Spleen (tissue), 11 donors: ENCODE data around the gene VTI1A. TPM values are rescaled to one million over a fixed set of nuclear protein-coding genes. Genes with fewer than 3 reads are reported as not detected.
A peak's percentile ranks its signal among the peaks of the same experiment; 100 is the strongest.

Experiments
- DNase-seq: peaks from one replicate; pipeline ENCODE4 v3.0.0-alpha.2; 2020
- H3K27ac ChIP-seq, 8 donors: fragments of 200-600 bp; sonication (generic) in 7 of 8; 1 replicate in 4 of 8; 2 replicates in 4 of 8; pipeline versions ENCODE4 v1.5.0 to v1.8.0; 2016 to 2021; ENCODE audit warnings: inconsistent platforms in 4 of 8, mild to moderate bottlenecking in 4 of 8, moderate library complexity in 1 of 8
- H3K27me3 ChIP-seq, 7 donors: fragments of 200-600 bp; sonication (generic) in 6 of 7; replicated peaks in 1 of 7; 1 replicate in 4 of 7; 2 replicates in 3 of 7; pipeline versions ENCODE4 v1.5.0 to v1.8.0; 2016 to 2021; ENCODE audit warnings: inconsistent platforms in 3 of 7, mild to moderate bottlenecking in 1 of 7
- H3K36me3 ChIP-seq, 6 donors: fragments of 200-600 bp; sonication (generic) in 5 of 6; 1 replicate in 4 of 6; 2 replicates in 2 of 6; pipeline versions ENCODE4 v1.5.0 to v1.8.0; 2016 to 2021; ENCODE audit warnings: inconsistent platforms in 2 of 6
- H3K4me1 ChIP-seq, 6 donors: fragments of 200-600 bp; sonication (generic) in 5 of 6; 1 replicate in 3 of 6; 2 replicates in 3 of 6; pipeline versions ENCODE4 v1.5.0 to v1.8.0; 2016 to 2021; ENCODE audit warnings: inconsistent platforms in 3 of 6
- H3K4me3 ChIP-seq, 8 donors: fragments of 200-600 bp; sonication (generic) in 7 of 8; 1 replicate in 4 of 8; 2 replicates in 4 of 8; pipeline versions ENCODE4 v1.5.0 to v1.8.0; 2016 to 2021; ENCODE audit warnings: inconsistent platforms in 4 of 8, mild to moderate bottlenecking in 4 of 8, moderate library complexity in 2 of 8
- H3K9me3 ChIP-seq, 8 donors: fragments of 200-600 bp; sonication (generic) in 7 of 8; 1 replicate in 4 of 8; 2 replicates in 4 of 8; pipeline versions ENCODE4 v1.5.0 to v1.8.0; 2016 to 2021; ENCODE audit warnings: inconsistent platforms in 4 of 8
- POLR2A ChIP-seq, 3 donors: fragments of 450-650 bp; IDR thresholded peaks; one replicate each; pipeline ENCODE4 v1.5.1; 2017; ENCODE audit warnings: antibody characterized with exemption in 3 of 3, mild to moderate bottlenecking in 1 of 3
- POLR2AphosphoS5 ChIP-seq, 3 donors: sonication (generic); formaldehyde crosslinking; IDR thresholded peaks; one replicate each; pipeline ENCODE4 v1.5.1; 2017; ENCODE audit warnings: antibody characterized with exemption in 3 of 3
- WGBS, 5 donors: extraction: QIAGEN DNeasy Blood & Tissue Kit in 3 of 5; methylation state at CpG; one replicate each; pipeline versions ENCODE4 v1.1.5 to v1.1.7; 2013 to 2018; 5-methylcytosine and 5-hydroxymethylcytosine counted together
- intact Hi-C: fragments of 100-400 bp; cut with DNase I; formaldehyde crosslinking; loops from one replicate; pipeline ENCODE4 v1.15.0; 2023; ENCODE audit warnings: low total_unique reads
- polyA plus RNA-seq, 3 donors: library from polyadenylated mRNA; stranded (reverse); fragments of 200-250 nt; gene quantifications; one replicate each; pipeline ENCODE4 v1.2.1, GENCODE V29; 2013
- total RNA-seq, 7 donors: library from RNA; depleted of rRNA in 3 of 7; stranded (reverse); fragments of >200 nt in 3 of 7; fragmentation: NEBNext Ultra II Directional in 4 of 7; extraction: Animal tissue kit (Norgen Biotek cat#: 25700) in 4 of 7; gene quantifications; one replicate each; pipeline versions ENCODE4 v1.1.0 to v1.2.1, GENCODE V29; 2016 to 2021
- TF ChIP-seq, protein P1 (sequence below), 11 experiments: fragments of 200-600 bp in 7 of 11; fragments of 450-650 bp in 4 of 11; sonication (generic) in 4 of 11; IDR thresholded peaks in 8 of 11; conservative IDR thresholded peaks in 3 of 11; 1 replicate in 7 of 11; 2 replicates in 4 of 11; pipeline versions ENCODE4 v1.4.0 to v1.8.0; 2016 to 2021; ENCODE audit warnings: antibody characterized with exemption in 11 of 11, inconsistent platforms in 4 of 11, mild to moderate bottlenecking in 1 of 11
- donor health status: healthy with polysubstance abuse.
- donor health status: DM: no; HTN: no; CAD: no; lungs with moderate emphysema.
- donor health status: DM: no; HTN: no; CAD: no.
- donor health status: Bipolar disorder and iron deficiency.
- donor health status: healthy.
- donor health status: DM: no; HTN: no; CAD: no.
- donor health status: DM: yes; HTN: yes; CAD: no.

VTI1A gene
- total and polyA plus RNA-seq, 10 donors = 7.8 to 129 (median 56.2) TPM

DNA sequence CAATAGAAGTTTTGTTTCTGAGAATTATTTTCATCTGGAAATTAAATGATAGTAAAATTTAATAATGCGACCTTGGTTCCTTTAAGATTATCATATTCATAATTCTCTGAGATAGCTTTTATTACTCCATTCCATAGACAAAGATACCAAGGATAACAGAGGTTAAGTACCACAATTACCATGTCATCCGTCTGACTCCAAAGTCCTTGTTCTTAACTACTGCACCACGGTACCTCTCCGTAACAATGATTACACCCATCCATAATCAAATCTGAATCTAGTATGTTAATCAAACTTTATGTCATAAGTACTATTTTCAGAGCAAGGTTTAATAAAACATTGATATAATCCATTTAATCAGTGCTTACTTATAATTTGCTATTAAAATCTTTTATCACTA lies 8.7 kb upstream of the VTI1A start:
- Histone ChIP-seq H3K27me3 (no peaks in the 10 kb centered on the region), H3K36me3 (peaks cover 0 to 100% (median 76%) of the 10 kb centered on the region in 6 donors), H3K4me3 (no peak overlapping the region), H3K4me1 (peaks cover 0 to 14% (median 4%) of the 10 kb centered on the region in 6 donors), H3K27ac (no peak overlapping the region), H3K9me3 (no peaks in the 10 kb centered on the region)
- 92 to 99% (median 96%) methylated on average over 4 of the region's 4 CpGs for WGBS, 5 donors
- intact Hi-C loops = loop anchor here (10.0 kb wide), 1 partner anchor 114 kb away; no protein-coding TSS in a partner anchor
- TF ChIP-seq POLR2AphosphoS5 (IDR thresholded peaks at IDR 0.05) (no peak), POLR2A (IDR thresholded peaks at IDR 0.05) (no peak)
- TF ChIP-seq, protein P1, sequence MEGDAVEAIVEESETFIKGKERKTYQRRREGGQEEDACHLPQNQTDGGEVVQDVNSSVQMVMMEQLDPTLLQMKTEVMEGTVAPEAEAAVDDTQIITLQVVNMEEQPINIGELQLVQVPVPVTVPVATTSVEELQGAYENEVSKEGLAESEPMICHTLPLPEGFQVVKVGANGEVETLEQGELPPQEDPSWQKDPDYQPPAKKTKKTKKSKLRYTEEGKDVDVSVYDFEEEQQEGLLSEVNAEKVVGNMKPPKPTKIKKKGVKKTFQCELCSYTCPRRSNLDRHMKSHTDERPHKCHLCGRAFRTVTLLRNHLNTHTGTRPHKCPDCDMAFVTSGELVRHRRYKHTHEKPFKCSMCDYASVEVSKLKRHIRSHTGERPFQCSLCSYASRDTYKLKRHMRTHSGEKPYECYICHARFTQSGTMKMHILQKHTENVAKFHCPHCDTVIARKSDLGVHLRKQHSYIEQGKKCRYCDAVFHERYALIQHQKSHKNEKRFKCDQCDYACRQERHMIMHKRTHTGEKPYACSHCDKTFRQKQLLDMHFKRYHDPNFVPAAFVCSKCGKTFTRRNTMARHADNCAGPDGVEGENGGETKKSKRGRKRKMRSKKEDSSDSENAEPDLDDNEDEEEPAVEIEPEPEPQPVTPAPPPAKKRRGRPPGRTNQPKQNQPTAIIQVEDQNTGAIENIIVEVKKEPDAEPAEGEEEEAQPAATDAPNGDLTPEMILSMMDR (IDR thresholded peaks at IDR 0.05 in 8 of 11, conservative IDR thresholded peaks at IDR 0.05 in 3 of 11) = no peak
- DNase-seq = no peak

DNA sequence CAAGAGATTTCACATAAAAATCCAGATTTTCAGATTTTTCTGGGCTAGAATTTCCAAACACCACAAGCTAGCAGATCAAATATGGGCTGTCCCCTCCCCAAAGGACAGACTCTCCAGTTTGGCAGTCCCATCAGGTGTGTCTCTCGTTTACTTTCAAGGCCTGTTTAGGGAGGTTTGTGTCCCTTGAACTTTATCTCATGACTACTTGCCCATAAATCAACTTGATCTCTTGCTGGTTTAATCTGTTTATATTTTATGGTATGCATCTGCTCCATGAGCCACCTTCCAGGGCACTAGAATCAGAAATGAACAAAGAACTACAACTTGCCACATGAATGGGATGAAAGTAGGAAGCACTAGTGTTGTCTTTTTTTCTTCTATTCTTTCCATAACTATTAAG lies 5.5 kb upstream of the VTI1A start:
- Histone ChIP-seq H3K4me1 (peaks cover 10 to 45% (median 27%) of the 10 kb centered on the region in 6 donors), H3K4me3 (no peak overlapping the region), H3K27me3 (no peaks in the 10 kb centered on the region), H3K9me3 (no peaks in the 10 kb centered on the region), H3K36me3 (peaks cover 0 to 90% (median 68%) of the 10 kb centered on the region in 6 donors), H3K27ac (no peak overlapping the region)
- no peak for DNase-seq
- intact Hi-C loops = loop anchor here (10.0 kb wide), 1 partner anchor 257 kb away; the partner anchor contains the start of gene GPAM
- TF ChIP-seq POLR2AphosphoS5 (IDR thresholded peaks at IDR 0.05) (no peak), POLR2A (IDR thresholded peaks at IDR 0.05) (no peak)
- TF ChIP-seq, protein P1 (IDR thresholded peaks at IDR 0.05 in 8 of 11, conservative IDR thresholded peaks at IDR 0.05 in 3 of 11) = no peak
- 64 to 88% (median 86%) methylated on average over 1 of the region's 1 CpG for WGBS, 5 donors

DNA sequence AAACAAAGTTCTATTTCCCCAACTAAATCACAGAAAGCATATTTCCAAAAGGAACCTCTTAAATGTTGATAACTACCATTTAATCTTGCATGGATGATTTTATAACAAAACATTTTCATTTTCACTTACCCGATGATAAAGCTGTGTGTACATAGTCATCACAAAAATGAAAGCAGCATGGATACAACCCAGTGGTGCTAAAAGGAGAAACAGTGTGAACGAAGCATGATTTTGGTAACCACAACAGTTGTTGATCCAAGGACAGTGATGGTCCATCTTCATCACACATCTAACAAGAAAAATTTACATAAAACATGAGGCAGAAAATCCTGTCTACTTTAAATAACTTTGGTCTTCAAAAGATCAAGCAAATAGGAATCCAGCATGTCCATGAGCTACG lies 5.0 kb upstream of the VTI1A start:
- no peak overlapping the region for H3K4me3 ChIP-seq
- no peaks in the 10 kb centered on the region for H3K27me3 ChIP-seq
- intact Hi-C loops = loop anchor here (10.0 kb wide), 1 partner anchor 257 kb away; the partner anchor contains the start of gene GPAM
- peaks cover 10 to 45% (median 27%) of the 10 kb centered on the region in 6 donors for H3K4me1 ChIP-seq
- TF ChIP-seq, protein P1 (IDR thresholded peaks at IDR 0.05 in 8 of 11, conservative IDR thresholded peaks at IDR 0.05 in 3 of 11) = no peak
- no peak for TF ChIP-seq POLR2AphosphoS5 (IDR thresholded peaks at IDR 0.05)
- no peak for TF ChIP-seq POLR2A (IDR thresholded peaks at IDR 0.05)
- DNase-seq = no peak
- WGBS, 5 donors = 50 to 75% (median 65%) methylated on average over 3 of the region's 3 CpGs
- H3K9me3 ChIP-seq = no peaks in the 10 kb centered on the region
- peaks cover 0 to 84% (median 63%) of the 10 kb centered on the region in 6 donors for H3K36me3 ChIP-seq
- no peak overlapping the region for H3K27ac ChIP-seq

DNA sequence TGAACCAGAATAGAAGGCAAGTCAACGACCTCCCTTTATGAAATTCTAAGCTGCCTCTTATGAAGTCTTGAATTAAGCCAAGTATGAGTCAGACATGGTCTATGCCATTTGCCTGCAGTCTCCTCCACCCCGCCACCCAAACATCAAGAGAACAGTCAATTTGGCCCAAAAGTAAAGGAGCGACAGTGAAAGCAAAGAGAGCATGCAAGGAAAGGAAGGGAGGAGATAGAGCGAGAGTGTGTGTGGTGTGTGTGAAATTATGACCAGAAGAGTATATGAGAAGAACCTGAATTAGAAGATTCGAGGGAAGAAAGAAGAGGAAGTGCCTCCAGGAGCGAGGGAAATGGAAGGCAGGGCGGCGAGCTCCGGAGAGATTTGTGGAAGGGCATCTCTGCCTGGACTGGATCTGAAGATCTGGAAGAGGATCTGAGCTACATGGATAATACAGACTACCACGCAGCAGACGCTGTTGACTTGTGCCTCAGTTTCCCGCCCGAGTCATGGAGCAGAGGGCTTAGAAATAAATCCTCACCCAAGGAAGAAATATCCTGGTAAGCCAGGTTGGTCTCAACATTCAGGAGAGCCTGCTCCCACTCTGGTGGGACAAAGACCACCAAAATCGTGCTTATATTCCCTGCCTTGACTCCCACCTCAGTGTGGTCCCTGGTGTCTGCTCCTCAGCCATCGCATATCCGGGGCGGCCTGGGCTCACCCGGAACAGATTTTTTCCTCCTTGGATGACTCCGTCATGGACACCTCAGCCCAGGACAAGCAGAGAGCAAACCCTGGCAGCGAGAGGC lies 760 bp upstream of the VTI1A start:
- Histone ChIP-seq H3K9me3 (no peaks in the 10 kb centered on the region), H3K4me3 (peak overlapping the region; percentile 65 to 98 (median 91)), H3K4me1 (peaks cover 24 to 84% (median 51%) of the 10 kb centered on the region in 6 donors), H3K27me3 (no peaks in the 10 kb centered on the region), H3K27ac (peak overlapping the region; percentile 85 to 94 (median 90)), H3K36me3 (peaks cover 0 to 60% (median 31%) of the 10 kb centered on the region in 6 donors)
- peak; percentile 78 for DNase-seq
- TF ChIP-seq, protein P1 (IDR thresholded peaks at IDR 0.05 in 8 of 11, conservative IDR thresholded peaks at IDR 0.05 in 3 of 11) = no peak
- peak in 1 of 3 donors; percentile 42 for TF ChIP-seq POLR2A (IDR thresholded peaks at IDR 0.05)
- intact Hi-C loops = loop anchor here (10.0 kb wide), 1 partner anchor 261 kb away; the partner anchor contains the start of gene GPAM
- 4 to 7% (median 6%) methylated on average over 20 of the region's 20 CpGs for WGBS, 5 donors
